H9 (cell line): Measurements from ENCODE around the gene STAT3. TPM values are rescaled to one million over a fixed set of nuclear protein-coding genes. Genes with fewer than 3 reads are reported as not detected.
"Not testable (repeated sequence)": the region's sequence is repeated elsewhere in the genome, so short reads cannot be mapped to it uniquely, and the experiment has no call there.

ENCODE experiments used
- DNase-seq: peaks from one replicate; pipeline ENCODE4 v3.0.0-alpha.2; 2017
- H2AFZ ChIP-seq: one replicate; pipeline ENCODE4 v1.6.1; 2013; ENCODE audit warnings: mild to moderate bottlenecking, low read length, control low read depth, moderate library complexity
- H2AK5ac ChIP-seq: 2 replicates; pipeline ENCODE4 v1.6.1; 2013; ENCODE audit warnings: low read length, control low read depth, mixed read lengths; ENCODE audit not compliant: insufficient read length
- H2BK120ac ChIP-seq: one replicate; pipeline ENCODE4 v1.6.1; 2013; ENCODE audit warnings: low read depth, mild to moderate bottlenecking, low read length, control low read depth, inconsistent platforms; ENCODE audit not compliant: poor library complexity, severe bottlenecking
- H2BK12ac ChIP-seq: 2 replicates; pipeline ENCODE4 v1.6.1; 2013; ENCODE audit warnings: low read length, control low read depth, mixed read lengths, low read depth; ENCODE audit not compliant: insufficient read length
- H2BK15ac ChIP-seq: 2 replicates; pipeline ENCODE4 v1.6.1; 2013; ENCODE audit warnings: low read depth, low read length, control low read depth
- H2BK20ac ChIP-seq: one replicate; pipeline ENCODE4 v1.6.1; 2013; ENCODE audit warnings: low read depth, mild to moderate bottlenecking, low read length, control low read depth, inconsistent platforms; ENCODE audit not compliant: poor library complexity, severe bottlenecking
- H2BK5ac ChIP-seq: 2 replicates; pipeline ENCODE4 v1.6.1; 2013; ENCODE audit warnings: low read length, control low read depth, mixed read lengths; ENCODE audit not compliant: insufficient read length
- H3K14ac ChIP-seq: 2 replicates; pipeline ENCODE4 v1.6.1; 2013; ENCODE audit warnings: low read length, control low read depth; ENCODE audit not compliant: insufficient read depth
- H3K18ac ChIP-seq: 2 replicates; pipeline ENCODE4 v1.6.1; 2013; ENCODE audit warnings: low read depth, mild to moderate bottlenecking, mixed read lengths, low read length, control low read depth; ENCODE audit not compliant: insufficient read length
- H3K23ac ChIP-seq: 2 replicates; pipeline ENCODE4 v1.6.1; 2013; ENCODE audit warnings: low read length, control low read depth, mixed read lengths, low read depth; ENCODE audit not compliant: insufficient read length
- H3K23me2 ChIP-seq: 2 replicates; pipeline ENCODE4 v1.6.1; 2013; ENCODE audit warnings: low read depth, mild to moderate bottlenecking, mixed read lengths, low read length, control low read depth; ENCODE audit not compliant: insufficient read length, poor library complexity, severe bottlenecking
- H3K27ac ChIP-seq: 2 replicates; pipeline ENCODE4 v1.5.1; 2013; ENCODE audit warnings: low read length, control low read depth, mixed read lengths, low read depth; ENCODE audit not compliant: insufficient read length
- H3K27me3 ChIP-seq: 2 replicates; pipeline ENCODE4 v1.6.1; 2013; ENCODE audit warnings: low read length, control low read depth, inconsistent platforms; ENCODE audit not compliant: insufficient read depth
- H3K4ac ChIP-seq: 2 replicates; pipeline ENCODE4 v1.6.1; 2013; ENCODE audit warnings: low read depth, mild to moderate bottlenecking, control low read depth, inconsistent platforms, low read length, moderate library complexity
- H3K4me1 ChIP-seq: 2 replicates; pipeline ENCODE4 v1.6.1; 2013; ENCODE audit warnings: low read length, control low read depth, inconsistent platforms; ENCODE audit not compliant: insufficient read depth
- H3K4me2 ChIP-seq: 2 replicates; pipeline ENCODE4 v1.6.1; 2013; ENCODE audit warnings: low read length, control low read depth, mixed read lengths; ENCODE audit not compliant: insufficient read length, insufficient read depth
- H3K56ac ChIP-seq: 2 replicates; pipeline ENCODE4 v1.6.1; 2013; ENCODE audit warnings: low read depth, mild to moderate bottlenecking, mixed read lengths, low read length, control low read depth; ENCODE audit not compliant: insufficient read length
- H3K79me1 ChIP-seq: 2 replicates; pipeline ENCODE4 v1.6.1; 2013; ENCODE audit warnings: low read depth, mild to moderate bottlenecking, moderate library complexity, low read length, control low read depth, inconsistent platforms; ENCODE audit not compliant: insufficient read depth, poor library complexity, severe bottlenecking
- H3K79me2 ChIP-seq: 2 replicates; pipeline ENCODE4 v1.6.1; 2013; ENCODE audit warnings: low read length, control low read depth, inconsistent platforms; ENCODE audit not compliant: insufficient read depth
- H3K9ac ChIP-seq: 2 replicates; pipeline ENCODE4 v1.6.1; 2013; ENCODE audit warnings: low read length, control low read depth, mixed read lengths; ENCODE audit not compliant: insufficient read length; ENCODE audit errors: extremely low read depth
- H3K9me3 ChIP-seq: one replicate; pipeline ENCODE4 v1.6.1; 2013; ENCODE audit warnings: low read depth, low read length, inconsistent platforms; ENCODE audit not compliant: control insufficient read depth
- H3T11ph ChIP-seq: one replicate; pipeline ENCODE4 v1.6.1; 2013; ENCODE audit warnings: mild to moderate bottlenecking, low read length, control low read depth, inconsistent platforms
- H4K20me1 ChIP-seq: one replicate; pipeline ENCODE4 v1.6.1; 2013; ENCODE audit not compliant: control insufficient read depth, insufficient read length, insufficient read depth
- H4K5ac ChIP-seq: 2 replicates; pipeline ENCODE4 v1.6.1; 2013; ENCODE audit warnings: low read depth, mild to moderate bottlenecking, mixed read lengths, low read length, control low read depth; ENCODE audit not compliant: insufficient read length
- H4K8ac ChIP-seq: replicated peaks from 2 replicates; pipeline ENCODE4 v1.6.1; 2013; ENCODE audit warnings: low read length, control low read depth, mixed read lengths, low read depth; ENCODE audit not compliant: insufficient read length
- H4K91ac ChIP-seq: 2 replicates; pipeline ENCODE4 v1.6.1; 2013; ENCODE audit warnings: low read depth, mild to moderate bottlenecking, moderate library complexity, mixed read lengths, low read length, control low read depth; ENCODE audit not compliant: insufficient read length
- H3K27ac Mint-ChIP-seq, 3 experiments: 2 replicates in 2 of 3; 3 replicates in 1 of 3; pipeline ENCODE4 v1.8.0; 2020 to 2021; ENCODE audit warnings: mixed read lengths in 3 of 3, mild to moderate bottlenecking in 1 of 3, moderate library complexity in 1 of 3
- H3K27me3 Mint-ChIP-seq: 2 replicates; pipeline ENCODE4 v1.8.0; 2021; ENCODE audit warnings: low read depth, mild to moderate bottlenecking, moderate library complexity, mixed read lengths
- H3K36me3 Mint-ChIP-seq, 3 experiments: 2 replicates in 2 of 3; 3 replicates in 1 of 3; pipeline ENCODE4 v1.8.0; 2020 to 2021; ENCODE audit warnings: low read depth in 3 of 3, mixed read lengths in 3 of 3; ENCODE audit not compliant: insufficient read depth in 1 of 3
- H3K4me1 Mint-ChIP-seq, 2 experiments: 2 replicates each; pipeline ENCODE4 v1.8.0; 2020; ENCODE audit warnings: mixed read lengths in 2 of 2
- H3K4me3 Mint-ChIP-seq, 2 experiments: 2 replicates in 1 of 2; 3 replicates in 1 of 2; pipeline ENCODE4 v1.8.0; 2020 to 2021; ENCODE audit warnings: mild to moderate bottlenecking in 2 of 2, mixed read lengths in 2 of 2, moderate library complexity in 1 of 2
- H3K9me3 Mint-ChIP-seq, 2 experiments: 2 replicates in 1 of 2; 3 replicates in 1 of 2; pipeline ENCODE4 v1.8.0; 2020; ENCODE audit warnings: mild to moderate bottlenecking in 2 of 2, mixed read lengths in 2 of 2, moderate library complexity in 1 of 2
- WGBS: extraction: QIAGEN DNeasy Blood & Tissue Kit; methylation state at CpG from one replicate; pipeline ENCODE4 v1.1.7; 2013; ENCODE audit warnings: missing lambda C conversion rate, low lambda C conversion rate, mixed read lengths; ENCODE audit not compliant: insufficient read length; ENCODE audit errors: extremely low coverage; 5-methylcytosine and 5-hydroxymethylcytosine counted together
- total RNA-seq: library from RNA; stranded (reverse); gene quantifications from 2 replicates; pipeline ENCODE4 v1.2.1, GENCODE V29; 2021
- TF ChIP-seq, protein P1 (sequence below): fragments of 200-600 bp; sonication (generic); conservative IDR thresholded peaks from 3 replicates; pipeline ENCODE4 v1.8.0; 2021; ENCODE audit warnings: antibody characterized with exemption, mild to moderate bottlenecking

The STAT3 gene
- total RNA-seq, 1 experiment from 2014 or later, result 83.2 TPM

DNA sequence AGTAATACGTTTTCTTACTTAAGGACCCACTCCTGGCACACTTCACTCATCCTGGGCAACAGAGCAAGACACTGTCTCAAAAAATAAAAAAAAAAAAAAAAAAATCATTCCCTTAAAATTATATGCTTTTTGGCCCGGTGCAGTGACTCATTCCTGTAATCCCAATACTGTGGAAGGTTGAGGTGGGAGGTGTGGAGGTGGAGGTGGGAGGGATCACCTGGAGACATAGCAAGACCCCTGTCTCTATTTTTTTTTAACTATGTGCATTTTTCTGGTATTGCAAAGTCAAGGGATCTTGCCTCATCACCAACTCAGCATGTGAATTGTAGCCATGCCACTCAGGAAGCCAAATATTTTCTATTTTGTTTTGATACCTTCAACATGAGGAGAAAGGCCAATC lies 121.8 kb downstream of the STAT3 start:
- no peak overlapping the region for H4K5ac ChIP-seq

DNA sequence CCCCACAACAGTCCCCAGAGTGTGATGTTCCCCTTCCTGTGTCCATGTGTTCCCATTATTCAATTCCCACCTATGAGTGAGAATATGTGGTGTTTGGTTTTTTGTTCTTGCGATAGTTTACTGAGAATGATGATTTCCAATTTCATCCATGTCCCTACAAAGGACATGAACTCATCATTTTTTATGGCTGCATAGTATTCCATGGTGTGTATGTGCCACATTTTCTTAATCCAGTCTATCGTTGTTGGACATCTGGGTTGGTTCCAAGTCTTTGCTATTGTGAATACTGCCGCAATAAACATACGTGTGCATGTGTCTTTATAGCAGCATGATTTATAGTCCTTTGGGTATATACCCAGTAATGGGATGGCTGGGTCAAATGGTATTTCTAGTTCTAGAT lies 123.9 kb downstream of the STAT3 start:
- not testable (repeated sequence) for H4K8ac ChIP-seq, H2AK5ac ChIP-seq, H3K4ac ChIP-seq, H2BK120ac ChIP-seq, H3K4me2 ChIP-seq, H3K4me1 Mint-ChIP-seq, H3K9me3 Mint-ChIP-seq, H2BK5ac ChIP-seq, H3K27ac ChIP-seq, H3K18ac ChIP-seq, H3K14ac ChIP-seq, DNase-seq, H2AFZ ChIP-seq, H3K27me3 Mint-ChIP-seq, H2BK12ac ChIP-seq, H3K27me3 ChIP-seq, H4K20me1 ChIP-seq, H3K36me3 Mint-ChIP-seq, H3K9me3 ChIP-seq, H3K4me1 ChIP-seq, H3K23ac ChIP-seq, H4K5ac ChIP-seq, H4K91ac ChIP-seq, H3K27ac Mint-ChIP-seq, H3K9ac ChIP-seq, H3K4me3 Mint-ChIP-seq, H3T11ph ChIP-seq, H3K79me1 ChIP-seq, H3K23me2 ChIP-seq, H2BK15ac ChIP-seq, H2BK20ac ChIP-seq, H3K56ac ChIP-seq, H3K79me2 ChIP-seq
- no CpG with 5 or more reads among the region's 4 CpGs for WGBS

More for the DNA sequence above, 121.8 kb downstream of the STAT3 start:
- no peak overlapping the region for H3K23ac ChIP-seq
- no peaks in the 10 kb centered on the region; the same call in 1 of the 2 replicates for H3K79me2 ChIP-seq
- no peak overlapping the region for H3K9ac ChIP-seq
- no peak overlapping the region for H2BK5ac ChIP-seq
- H2AFZ ChIP-seq, result no peak overlapping the region
- peaks cover 0 to 3% of the 10 kb centered on the region in 2 experiments; a peak in 2 of 4 replicates for H3K4me1 Mint-ChIP-seq
- H3K14ac ChIP-seq, result no peak overlapping the region
- H3K27ac Mint-ChIP-seq, result no peak overlapping the region; a peak in 1 of 7 replicates
- H3K4me2 ChIP-seq, result no peak overlapping the region
- DNase-seq, result no peak
- peaks cover 0 to 4% of the 10 kb centered on the region in 2 experiments; a peak in 1 of 5 replicates for H3K9me3 Mint-ChIP-seq
- no peaks in the 10 kb centered on the region for H4K20me1 ChIP-seq
- no peak overlapping the region for H3T11ph ChIP-seq
- H3K23me2 ChIP-seq, result no peaks in the 10 kb centered on the region
- H3K18ac ChIP-seq, result no peak overlapping the region
- H3K4me3 Mint-ChIP-seq, result no peak overlapping the region
- H3K79me1 ChIP-seq, result peaks cover 5% of the 10 kb centered on the region
- no peak overlapping the region for H4K8ac ChIP-seq
- TF ChIP-seq, protein P1, sequence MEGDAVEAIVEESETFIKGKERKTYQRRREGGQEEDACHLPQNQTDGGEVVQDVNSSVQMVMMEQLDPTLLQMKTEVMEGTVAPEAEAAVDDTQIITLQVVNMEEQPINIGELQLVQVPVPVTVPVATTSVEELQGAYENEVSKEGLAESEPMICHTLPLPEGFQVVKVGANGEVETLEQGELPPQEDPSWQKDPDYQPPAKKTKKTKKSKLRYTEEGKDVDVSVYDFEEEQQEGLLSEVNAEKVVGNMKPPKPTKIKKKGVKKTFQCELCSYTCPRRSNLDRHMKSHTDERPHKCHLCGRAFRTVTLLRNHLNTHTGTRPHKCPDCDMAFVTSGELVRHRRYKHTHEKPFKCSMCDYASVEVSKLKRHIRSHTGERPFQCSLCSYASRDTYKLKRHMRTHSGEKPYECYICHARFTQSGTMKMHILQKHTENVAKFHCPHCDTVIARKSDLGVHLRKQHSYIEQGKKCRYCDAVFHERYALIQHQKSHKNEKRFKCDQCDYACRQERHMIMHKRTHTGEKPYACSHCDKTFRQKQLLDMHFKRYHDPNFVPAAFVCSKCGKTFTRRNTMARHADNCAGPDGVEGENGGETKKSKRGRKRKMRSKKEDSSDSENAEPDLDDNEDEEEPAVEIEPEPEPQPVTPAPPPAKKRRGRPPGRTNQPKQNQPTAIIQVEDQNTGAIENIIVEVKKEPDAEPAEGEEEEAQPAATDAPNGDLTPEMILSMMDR, result no peak
- no peaks in the 10 kb centered on the region for H3K27me3 Mint-ChIP-seq
- no peak overlapping the region for H3K27ac ChIP-seq
- H2AK5ac ChIP-seq, result no peak overlapping the region
- no peaks in the 10 kb centered on the region for H3K4me1 ChIP-seq
- no peak overlapping the region for H4K91ac ChIP-seq
- H2BK15ac ChIP-seq, result no peak overlapping the region
- H3K9me3 ChIP-seq, result no peaks in the 10 kb centered on the region
- no peak overlapping the region for H2BK20ac ChIP-seq
- H3K56ac ChIP-seq, result no peak overlapping the region
- no CpG with 5 or more reads among the region's 2 CpGs for WGBS
- H3K27me3 ChIP-seq, result no peaks in the 10 kb centered on the region
- H3K36me3 Mint-ChIP-seq, result no peaks in the 10 kb centered on the region; a peak in 2 of 7 replicates
- no peak overlapping the region for H2BK12ac ChIP-seq
- no peak overlapping the region for H3K4ac ChIP-seq
- H2BK120ac ChIP-seq, result no peak overlapping the region
